ENCODE results near the gene PERCC1.
A peak's percentile ranks its signal among the peaks of the same experiment; 100 is the strongest.

PERCC1 gene

GRCh38 chr16:1407753-1408152 is 23.1 kb upstream of the PERCC1 start:
- H3K4me3 ChIP-seq (ENCODE audit: control insufficient read depth, low read depth, low read length): peak overlapping the region; percentile 10
- TF ChIP-seq CTCF (IDR thresholded peaks at IDR 0.05; ENCODE audit: control insufficient read depth, insufficient read depth, low read depth, low read length, missing control alignments): no peak
- no peak for DNase-seq (ENCODE audit: low read depth)

- peak overlapping the region; percentile 63 for H3K4me3 ChIP-seq (ENCODE audit: control insufficient read depth, low read depth, low read length)
- no peak for TF ChIP-seq CTCF (IDR thresholded peaks at IDR 0.05; ENCODE audit: control insufficient read depth, insufficient read depth, low read depth, low read length, missing control alignments)
- peak; percentile 17 for DNase-seq (ENCODE audit: low read depth)
Measured at GRCh38 chr16:1408171-1408837, 22.6 kb upstream of the PERCC1 start.

GRCh38 chr16:1412847-1413246 is 18.0 kb upstream of the PERCC1 start:
- no peak for DNase-seq (ENCODE audit: low read depth)
- no peak for TF ChIP-seq CTCF (IDR thresholded peaks at IDR 0.05; ENCODE audit: control insufficient read depth, insufficient read depth, low read depth, low read length, missing control alignments)
- H3K4me3 ChIP-seq (ENCODE audit: control insufficient read depth, low read depth, low read length): no peak overlapping the region

- DNase-seq (ENCODE audit: low read depth): no peak
- peak; percentile 54 for TF ChIP-seq CTCF (IDR thresholded peaks at IDR 0.05; ENCODE audit: control insufficient read depth, insufficient read depth, low read depth, low read length, missing control alignments)
- H3K4me3 ChIP-seq (ENCODE audit: control insufficient read depth, low read depth, low read length): peak overlapping the region; percentile 92
Measured at GRCh38 chr16:1413684-1414531, 17.0 kb upstream of the PERCC1 start.

GRCh38 chr16:1414532-1415260 is 16.2 kb upstream of the PERCC1 start, which contains the start of gene UNKL:
Gene UNKL, minus strand, starts transcription at chr16:1414704. Its CDS starts 13 bp downstream, at chr16:1414691.
- TF ChIP-seq CTCF (IDR thresholded peaks at IDR 0.05; ENCODE audit: control insufficient read depth, insufficient read depth, low read depth, low read length, missing control alignments): no peak
- DNase-seq (ENCODE audit: low read depth): no peak
- H3K4me3 ChIP-seq (ENCODE audit: control insufficient read depth, low read depth, low read length): peak within 1 kb of the TSS; percentile 92

GRCh38 chr16:1416521-1416941 is 14.3 kb upstream of the PERCC1 start:
- DNase-seq (ENCODE audit: low read depth): no peak
- TF ChIP-seq CTCF (IDR thresholded peaks at IDR 0.05; ENCODE audit: control insufficient read depth, insufficient read depth, low read depth, low read length, missing control alignments): no peak
- no peak overlapping the region for H3K4me3 ChIP-seq (ENCODE audit: control insufficient read depth, low read depth, low read length)
